SH-SY5Y (cell line): ENCODE results near the gene HCRTR1.

Experiments used
- GATA2 ChIP-seq: IDR thresholded peaks from 2 replicates; pipeline ENCODE4 v1.6.1; 2011; ENCODE audit warnings: mild to moderate bottlenecking, low read depth, low read length
- GATA3 ChIP-seq: IDR thresholded peaks from 2 replicates; pipeline ENCODE4 v1.6.1; 2011; ENCODE audit warnings: low read depth, mild to moderate bottlenecking, low read length, moderate library complexity

HCRTR1 gene

GRCh38 chr1:31653717-31654473 lies 36.4 kb downstream of the HCRTR1 start:
- no peak for TF ChIP-seq GATA3
- no peak for TF ChIP-seq GATA2

- TF ChIP-seq GATA2 = no peak
- no peak for TF ChIP-seq GATA3
Measured at GRCh38 chr1:31654474-31654776, 36.9 kb downstream of the HCRTR1 start.

- TF ChIP-seq GATA2 (no peak), GATA3 (no peak)
Measured at GRCh38 chr1:31655104-31655503, 37.6 kb downstream of the HCRTR1 start.

- TF ChIP-seq GATA3 = no peak
Measured at GRCh38 chr1:31655756-31656155, 38.3 kb downstream of the HCRTR1 start.

GRCh38 chr1:31657020-31657804 lies 39.7 kb downstream of the HCRTR1 start:
- no peak for TF ChIP-seq GATA3
- TF ChIP-seq GATA2 = no peak

GRCh38 chr1:31657972-31658510 lies 40.6 kb downstream of the HCRTR1 start:
- no peak for TF ChIP-seq GATA2
- no peak for TF ChIP-seq GATA3

GRCh38 chr1:31658721-31659120 lies 41.2 kb downstream of the HCRTR1 start:
- no peak for TF ChIP-seq GATA3
- no peak for TF ChIP-seq GATA2

- TF ChIP-seq GATA3 (no peak), GATA2 (no peak)
Measured at GRCh38 chr1:31659889-31660288, 42.4 kb downstream of the HCRTR1 start.

- no peak for TF ChIP-seq GATA2
- TF ChIP-seq GATA3 = no peak
Measured at GRCh38 chr1:31660871-31661455, 43.5 kb downstream of the HCRTR1 start.

GRCh38 chr1:31661856-31662255 lies 44.4 kb downstream of the HCRTR1 start:
- TF ChIP-seq GATA3 = no peak
- no peak for TF ChIP-seq GATA2

GRCh38 chr1:31662463-31662862 lies 45.0 kb downstream of the HCRTR1 start:
- TF ChIP-seq GATA2 = no peak
- no peak for TF ChIP-seq GATA3

GRCh38 chr1:31663622-31664452 lies 46.3 kb downstream of the HCRTR1 start:
- no peak for TF ChIP-seq GATA3
- TF ChIP-seq GATA2 = no peak

GRCh38 chr1:31664528-31664927 lies 47.0 kb downstream of the HCRTR1 start:
- TF ChIP-seq GATA2 (no peak), GATA3 (no peak)

- TF ChIP-seq GATA3 (no peak), GATA2 (no peak)
Measured at GRCh38 chr1:31665234-31665878, 47.9 kb downstream of the HCRTR1 start.

GRCh38 chr1:31666263-31666963 lies 48.9 kb downstream of the HCRTR1 start:
- no peak for TF ChIP-seq GATA3
- TF ChIP-seq GATA2 = no peak
